MM.1S (cell line): ENCODE data around the gene CAPRIN1.
A peak's percentile ranks its signal among the peaks of the same experiment; 100 is the strongest.

Experiments
- DNase-seq: peaks from one replicate; pipeline ENCODE4 v3.0.0-alpha.2; 2015
- H2AFZ ChIP-seq: fragments of 300-600 bp; sonication (generic); 2 replicates; pipeline ENCODE4 v1.6.0; 2016; ENCODE audit warnings: antibody characterized with exemption, low read length
- H3F3A ChIP-seq: fragments of 300-600 bp; sonication (generic); 2 replicates; pipeline ENCODE4 v1.6.1; 2016; ENCODE audit warnings: mild to moderate bottlenecking, antibody characterized with exemption, low read length, moderate library complexity, mixed read lengths; ENCODE audit not compliant: insufficient read depth
- H3K27ac ChIP-seq: fragments of 300-600 bp; sonication (generic); 2 replicates; pipeline ENCODE4 v1.5.1; 2016; ENCODE audit warnings: mild to moderate bottlenecking, low read length
- H3K27me3 ChIP-seq: fragments of 300-600 bp; sonication (generic); replicated peaks from 2 replicates; pipeline ENCODE4 v1.6.0; 2016; ENCODE audit warnings: low read length; ENCODE audit not compliant: insufficient read depth
- H3K36me3 ChIP-seq: fragments of 300-600 bp; sonication (generic); replicated peaks from 2 replicates; pipeline ENCODE4 v1.6.1; 2016; ENCODE audit warnings: mild to moderate bottlenecking, low read length, mixed read lengths; ENCODE audit not compliant: insufficient read depth
- H3K4me1 ChIP-seq: fragments of 300-600 bp; sonication (generic); 2 replicates; pipeline ENCODE4 v1.6.1; 2016; ENCODE audit warnings: low read length, mixed read lengths
- H3K4me2 ChIP-seq: fragments of 300-600 bp; sonication (generic); 2 replicates; pipeline ENCODE4 v1.6.0; 2016; ENCODE audit warnings: low read depth, low read length
- H3K4me3 ChIP-seq: fragments of 300-600 bp; sonication (generic); 2 replicates; pipeline ENCODE4 v1.5.1; 2016; ENCODE audit warnings: low read length, mixed read lengths
- H3K79me2 ChIP-seq: fragments of 300-600 bp; sonication (generic); 2 replicates; pipeline ENCODE4 v1.6.1; 2016; ENCODE audit warnings: mixed run types, low read length, mixed read lengths
- H3K9ac ChIP-seq: fragments of 300-600 bp; sonication (generic); 2 replicates; pipeline ENCODE4 v1.6.1; 2016; ENCODE audit warnings: low read length, mixed read lengths
- H3K9me2 ChIP-seq: fragments of 300-600 bp; sonication (generic); replicated peaks from 2 replicates; pipeline ENCODE4 v1.6.1; 2016; ENCODE audit warnings: mild to moderate bottlenecking, low read length, mixed read lengths; ENCODE audit not compliant: insufficient read depth
- H3K9me3 ChIP-seq: fragments of 300-600 bp; sonication (generic); replicated peaks from 2 replicates; pipeline ENCODE4 v1.6.1; 2016; ENCODE audit warnings: mild to moderate bottlenecking, low read length, mixed read lengths; ENCODE audit not compliant: insufficient read depth
- H4K20me1 ChIP-seq: fragments of 300-600 bp; sonication (generic); 2 replicates; pipeline ENCODE4 v1.6.1; 2016; ENCODE audit warnings: mild to moderate bottlenecking, low read length, moderate library complexity, mixed read lengths; ENCODE audit not compliant: insufficient read depth
- CTCF ChIP-seq: fragments of 300-600 bp; sonication (generic); IDR thresholded peaks from 2 replicates; pipeline ENCODE4 v1.5.1; 2016; ENCODE audit warnings: antibody characterized with exemption, low read length, mixed read lengths
- EZH2 ChIP-seq: fragments of 300-600 bp; sonication (generic); optimal IDR thresholded peaks from 2 replicates; pipeline ENCODE3; 2017; ENCODE audit warnings: low read depth, mild to moderate bottlenecking, antibody characterized with exemption, low read length, mixed read lengths
- EZH2phosphoT487 ChIP-seq: fragments of 300-600 bp; sonication (generic); IDR thresholded peaks from 2 replicates; pipeline ENCODE4 v1.6.1; 2018; ENCODE audit warnings: antibody characterized with exemption, low read length

The CAPRIN1 gene

GRCh38 chr11:34049028-34049427, 2.5 kb upstream of the CAPRIN1 start:
- Histone ChIP-seq H3K27ac (no peak overlapping the region), H3K9ac (no peak overlapping the region), H2AFZ (no peak overlapping the region)

GRCh38 chr11:34050581-34051348, 766 bp upstream of the CAPRIN1 start:
- Histone ChIP-seq H3F3A (peaks cover 16% of the 10 kb centered on the region), H4K20me1 (peaks cover 17% of the 10 kb centered on the region), H3K9me3 (no peaks in the 10 kb centered on the region), H3K27ac (peak overlapping the region; percentile 98; the same call in 1 of the 2 replicates), H3K36me3 (peaks cover 5% of the 10 kb centered on the region), H3K79me2 (peaks cover 36% of the 10 kb centered on the region), H3K9ac (peak overlapping the region; percentile 95), H2AFZ (peak overlapping the region; percentile 61), H3K4me3 (peak overlapping the region; percentile 96), H3K4me1 (peaks cover 9% of the 10 kb centered on the region; the same call in 1 of the 2 replicates), H3K27me3 (no peaks in the 10 kb centered on the region), H3K4me2 (peak overlapping the region; percentile 74), H3K9me2 (no peaks in the 10 kb centered on the region)
- TF ChIP-seq CTCF (no peak), EZH2 (no peak), EZH2phosphoT487 (no peak)
- DNase-seq = no peak

More at GRCh38 chr11:34049028-34049427, 2.5 kb upstream of the CAPRIN1 start:
- Histone ChIP-seq H3K27me3 (no peaks in the 10 kb centered on the region), H3K36me3 (no peaks in the 10 kb centered on the region; the same call in 1 of the 2 replicates), H3K9me3 (no peaks in the 10 kb centered on the region), H3F3A (peaks cover 16% of the 10 kb centered on the region), H3K9me2 (no peaks in the 10 kb centered on the region), H3K4me3 (no peak overlapping the region), H3K4me1 (no peaks in the 10 kb centered on the region; the same call in 1 of the 2 replicates), H3K79me2 (peaks cover 19% of the 10 kb centered on the region), H4K20me1 (peaks cover 4% of the 10 kb centered on the region; the same call in 1 of the 2 replicates), H3K4me2 (no peak overlapping the region)
- TF ChIP-seq CTCF = no peak
- no peak for TF ChIP-seq EZH2phosphoT487
- TF ChIP-seq EZH2 = no peak
- no peak for DNase-seq

- Histone ChIP-seq H3F3A (peaks cover 16% of the 10 kb centered on the region), H3K4me2 (peak overlapping the region; percentile 64), H3K9me3 (no peaks in the 10 kb centered on the region), H3K79me2 (peaks cover 50% of the 10 kb centered on the region), H4K20me1 (peaks cover 30% of the 10 kb centered on the region), H3K27ac (peak overlapping the region; percentile 98), H3K27me3 (no peaks in the 10 kb centered on the region), H3K4me3 (peak overlapping the region; percentile 96), H3K36me3 (peaks cover 5% of the 10 kb centered on the region), H3K9ac (peak overlapping the region; percentile 98), H3K9me2 (no peaks in the 10 kb centered on the region), H3K4me1 (peaks cover 19% of the 10 kb centered on the region; the same call in 1 of the 2 replicates), H2AFZ (peak overlapping the region; percentile 8; the same call in 1 of the 2 replicates)
- no peak for TF ChIP-seq EZH2phosphoT487
- no peak for TF ChIP-seq CTCF
- TF ChIP-seq EZH2 = no peak
- DNase-seq = peak; percentile 91
Observed at GRCh38 chr11:34052036-34052607, 591 bp downstream of the CAPRIN1 start.
